HCT116 (cell line): ENCODE data around the gene SCYL2. TPM values are rescaled to one million over a fixed set of nuclear protein-coding genes. Genes with fewer than 3 reads are reported as not detected.

ENCODE experiments used
- ATAC-seq: fragments of 200-7000 bp; cut with Tn5 transposase; 2 replicates; pipeline ENCODE4 v1.9.1; 2020; ENCODE audit warnings: mild to moderate bottlenecking, moderate library complexity
- BruUV-seq: library from RNA; stranded (reverse); fragments of 400-500 nt; replicated peaks from 2 replicates; lab custom pipeline; 2021; lab: Mats Ljungman, UMichigan
- CTCF ChIA-PET: fragments of 300-600 bp; sonication (Branson Sonifier 250); formaldehyde crosslinking; loops from one replicate; lab custom pipeline; 2021; ENCODE audit warnings: antibody characterized with exemption; lab: Charles Lee
- POLR2A ChIA-PET: fragments of 300-600, 350-600 bp; sonication (Branson Sonifier 250); formaldehyde crosslinking; loops from one replicate; lab custom pipeline; 2021; ENCODE audit warnings: antibody characterized with exemption; lab: Charles Lee
- RAD21 ChIA-PET, 2 experiments: fragments of 300-600 bp; sonication (Branson Sonifier 250); formaldehyde crosslinking; loops; one replicate each; lab custom pipeline; 2023; ENCODE audit warnings: low total read pairs in 2 of 2; ENCODE audit not compliant: uncharacterized antibody in 2 of 2, unreplicated experiment in 2 of 2, low non-redundant PET in 1 of 2; lab: Charles Lee
- DNase-seq: peaks from one replicate; pipeline ENCODE4 v3.0.0-alpha.2; 2010; ENCODE audit warnings: low read depth, low spot score
- H2AFZ ChIP-seq: fragments of 200-600 bp; shearing (Covaris generic), sonication (generic); 2 replicates; pipeline ENCODE4 v1.6.1; 2017; ENCODE audit warnings: low read depth, mixed run types, mixed read lengths, antibody characterized with exemption, low read length; ENCODE audit not compliant: poor library complexity, severe bottlenecking
- H3K27ac ChIP-seq: 2 replicates; pipeline ENCODE4 v1.5.1; 2012; ENCODE audit warnings: low read depth, low read length
- H3K27me3 ChIP-seq: fragments of 200-600 bp; sonication (generic); 2 replicates; pipeline ENCODE4 v1.6.1; 2016; ENCODE audit warnings: mixed run types, low read length, mixed read lengths; ENCODE audit not compliant: insufficient read depth
- H3K36me3 ChIP-seq, 2 experiments: fragments of 200-500 bp in 1 of 2; fragments of 200-600 bp in 1 of 2; sonication (Bioruptor generic) in 1 of 2; sonication (generic) in 1 of 2; 2 replicates each; pipeline versions ENCODE4 v1.5.1 to v1.6.1; 2014 to 2016; ENCODE audit warnings: low read length in 2 of 2, inconsistent platforms in 1 of 2, mixed read lengths in 1 of 2, mixed run types in 1 of 2; ENCODE audit not compliant: insufficient read depth in 2 of 2, control insufficient read depth in 1 of 2
- H3K4me1 ChIP-seq, 2 experiments: fragments of 200-600 bp in 1 of 2; sonication (generic) in 1 of 2; 2 replicates each; pipeline versions ENCODE4 v1.5.1 to v1.6.1; 2012 to 2017; ENCODE audit warnings: low read length in 2 of 2, inconsistent platforms in 1 of 2, mild to moderate bottlenecking in 1 of 2, mixed read lengths in 1 of 2, mixed run types in 1 of 2, moderate library complexity in 1 of 2; ENCODE audit not compliant: insufficient read depth in 2 of 2, control insufficient read depth in 1 of 2
- H3K4me2 ChIP-seq: fragments of 200-600 bp; sonication (generic); 2 replicates; pipeline ENCODE4 v1.6.1; 2017; ENCODE audit warnings: mixed run types, low read length, mixed read lengths
- H3K4me3 ChIP-seq, 2 experiments: fragments of 200-600 bp in 1 of 2; sonication (generic) in 1 of 2; replicated peaks in 1 of 2; 2 replicates each; pipeline ENCODE4 v1.5.1; 2011 to 2016; ENCODE audit warnings: low read length in 2 of 2, control low read depth in 1 of 2, low read depth in 1 of 2, mild to moderate bottlenecking in 1 of 2, mixed read lengths in 1 of 2, mixed run types in 1 of 2
- H3K79me2 ChIP-seq: fragments of 200-600 bp; sonication (generic); 2 replicates; pipeline ENCODE4 v1.6.1; 2017; ENCODE audit warnings: mild to moderate bottlenecking, mixed run types, low read length, moderate library complexity, mixed read lengths; ENCODE audit not compliant: insufficient read depth
- H3K9ac ChIP-seq: fragments of 200-600 bp; sonication (generic); 2 replicates; pipeline ENCODE4 v1.6.1; 2016; ENCODE audit warnings: low read length, mixed read lengths
- H3K9me2 ChIP-seq: fragments of 200-600 bp; sonication (generic), shearing (Covaris generic); 2 replicates; pipeline ENCODE4 v1.6.1; 2017; ENCODE audit warnings: mixed run types, mild to moderate bottlenecking, moderate library complexity; ENCODE audit not compliant: insufficient read depth
- H3K9me3 ChIP-seq, 2 experiments: fragments of 200-500 bp in 1 of 2; fragments of 200-600 bp in 1 of 2; sonication (Bioruptor generic) in 1 of 2; sonication (generic) in 1 of 2; 2 replicates each; pipeline ENCODE4 v1.6.1; 2014 to 2017; ENCODE audit warnings: low read length in 2 of 2, mixed read lengths in 2 of 2, inconsistent platforms in 1 of 2, low read depth in 1 of 2, mild to moderate bottlenecking in 1 of 2, mixed run types in 1 of 2, moderate library complexity in 1 of 2; ENCODE audit not compliant: control insufficient read depth in 1 of 2, insufficient read depth in 1 of 2
- H4K20me1 ChIP-seq: fragments of 200-600 bp; sonication (generic), shearing (Covaris generic); 2 replicates; pipeline ENCODE4 v1.6.1; 2017; ENCODE audit warnings: mixed run types, mild to moderate bottlenecking, moderate library complexity; ENCODE audit not compliant: insufficient read depth
- CBX3 ChIP-seq: IDR thresholded peaks from 2 replicates; pipeline ENCODE4 v1.6.1; 2012; ENCODE audit warnings: low read depth
- CEBPB ChIP-seq: IDR thresholded peaks from 2 replicates; pipeline ENCODE4 v1.6.1; 2012; ENCODE audit warnings: low read depth
- CTCF ChIP-seq, 3 experiments: fragments of 200-600 bp in 1 of 3; sonication (generic) in 1 of 3; IDR thresholded peaks in 2 of 3; conservative IDR thresholded peaks in 1 of 3; 2 replicates each; pipeline ENCODE4 v1.5.1; 2012 to 2017; ENCODE audit warnings: low read depth in 2 of 3, low read length in 2 of 3, antibody characterized with exemption in 1 of 3, borderline replicate concordance in 1 of 3, control low read depth in 1 of 3, mild to moderate bottlenecking in 1 of 3, mixed read lengths in 1 of 3, mixed run types in 1 of 3, moderate library complexity in 1 of 3; ENCODE audit not compliant: insufficient read depth in 1 of 3
- EGR1 ChIP-seq: IDR thresholded peaks from 2 replicates; pipeline ENCODE4 v1.6.1; 2012; ENCODE audit warnings: low read depth
- ELF1 ChIP-seq: IDR thresholded peaks from 2 replicates; pipeline ENCODE4 v1.6.1; 2012; ENCODE audit warnings: low read depth, borderline replicate concordance
- EZH2 ChIP-seq: fragments of 200-600 bp; sonication (generic); IDR thresholded peaks from 2 replicates; pipeline ENCODE4 v1.6.1; 2017; ENCODE audit warnings: antibody characterized with exemption, mixed run types
- EZH2phosphoT487 ChIP-seq: fragments of 200-600 bp; IDR thresholded peaks from 2 replicates; pipeline ENCODE4 v1.6.1; 2018; ENCODE audit warnings: antibody characterized with exemption, borderline replicate concordance
- FOSL1 ChIP-seq: IDR thresholded peaks from 2 replicates; pipeline ENCODE4 v1.6.1; 2012; ENCODE audit warnings: low read depth
- JUND ChIP-seq: IDR thresholded peaks from 2 replicates; pipeline ENCODE4 v1.6.1; 2012
- MAX ChIP-seq: IDR thresholded peaks from 2 replicates; pipeline ENCODE4 v1.6.1; 2012
- POLR2A ChIP-seq: IDR thresholded peaks from 2 replicates; pipeline ENCODE4 v1.7.0; 2011; ENCODE audit warnings: borderline replicate concordance; ENCODE audit not compliant: insufficient read depth, insufficient read length; ENCODE audit errors: extremely low read depth
- RAD21 ChIP-seq: IDR thresholded peaks from 2 replicates; pipeline ENCODE4 v1.6.1; 2012; ENCODE audit warnings: low read depth, mild to moderate bottlenecking
- REST ChIP-seq: IDR thresholded peaks from 2 replicates; pipeline ENCODE4 v1.6.1; 2012; ENCODE audit warnings: low read depth
- SIN3A ChIP-seq: IDR thresholded peaks from 2 replicates; pipeline ENCODE4 v1.6.1; 2012; ENCODE audit warnings: low read depth
- SP1 ChIP-seq: IDR thresholded peaks from 2 replicates; pipeline ENCODE4 v1.6.1; 2012; ENCODE audit warnings: low read depth
- TCF7L2 ChIP-seq: IDR thresholded peaks from 2 replicates; pipeline ENCODE4 v1.7.0; 2011; ENCODE audit warnings: borderline replicate concordance, inconsistent platforms; ENCODE audit not compliant: insufficient read depth, insufficient read length; ENCODE audit errors: extremely low read depth
- ZBTB33 ChIP-seq: IDR thresholded peaks from 2 replicates; pipeline ENCODE4 v1.6.1; 2011; ENCODE audit warnings: mild to moderate bottlenecking, low read length, moderate library complexity; ENCODE audit not compliant: insufficient replicate concordance; ENCODE audit errors: extremely low read depth
- ZFX ChIP-seq: fragments of 450-650 bp; IDR thresholded peaks from 2 replicates; pipeline ENCODE4 v1.6.1; 2017
- ZNF274 ChIP-seq: fragments of 200-500 bp; sonication (Bioruptor generic); IDR thresholded peaks from 2 replicates; pipeline ENCODE4 v1.6.1; 2014; ENCODE audit warnings: mild to moderate bottlenecking, low read depth, low read length, inconsistent platforms
- intact Hi-C: fragments of 100-400 bp; cut with micrococcal nuclease; formaldehyde crosslinking; loops from 2 replicates; pipeline ENCODE4 v1.10.0; 2022
- total RNA-seq: library from RNA; stranded (reverse); gene quantifications from one replicate; pipeline ENCODE4 v1.2.1, GENCODE V29; 2021; ENCODE audit not compliant: unreplicated experiment

Gene SCYL2
- total RNA-seq, 1 experiment from 2014 or later, result 31.7 TPM

GRCh38 chr12:100293017-100293416, 26.0 kb downstream of the SCYL2 start:
- ATAC-seq (no peak), DNase-seq (no peak)
- Histone ChIP-seq H3K27ac (no peak overlapping the region), H4K20me1 (no peaks in the 10 kb centered on the region), H3K4me2 (no peak overlapping the region), H3K9me3 (no peaks in the 10 kb centered on the region), H3K36me3 (0 out of 4 replicates have a peak, but pooled peaks cover 0 to 2% of the 10 kb centered on the region in 2 experiments), H3K4me3 (no peak overlapping the region), H3K27me3 (no peaks in the 10 kb centered on the region), H3K9me2 (no peaks in the 10 kb centered on the region), H2AFZ (no peak overlapping the region), H3K79me2 (no peaks in the 10 kb centered on the region), H3K4me1 (no peaks in the 10 kb centered on the region), H3K9ac (no peak overlapping the region)
- RAD21 ChIA-PET, result interaction anchor here in 1 of 2 experiments (0.7 kb wide), 1 partner anchor 112 kb away, joined by 3 read pairs; no protein-coding TSS in a partner anchor
- no TSS peak for BruUV-seq
- TF ChIP-seq CTCF (IDR thresholded peaks at IDR 0.05 in 2 of 3, conservative IDR thresholded peaks at IDR 0.05 in 1 of 3; ENCODE audit: borderline replicate concordance in 1 of 3, insufficient read depth in 1 of 3, low read depth in 2 of 3, low read length in 2 of 3) (no peak), JUND (no peak), CEBPB (no peak), ZFX (no peak), EGR1 (no peak), POLR2A (no peak), ELF1 (no peak), RAD21 (no peak), REST (no peak), SIN3A (no peak), CBX3 (no peak), ZNF274 (no peak), TCF7L2 (no peak), FOSL1 (no peak), EZH2phosphoT487 (no peak), MAX (no peak), EZH2 (no peak), SP1 (no peak), ZBTB33 (no peak)
- intact Hi-C loops, result no loop called here
- POLR2A ChIA-PET, result no interaction called here
- CTCF ChIA-PET, result no interaction called here
